Mesenchymal stem cell (in vitro differentiated cells and primary cell): ENCODE data around the gene ADAM8.

Experiments used
- DNase-seq: peaks from one replicate; pipeline ENCODE4 v3.0.0-alpha.2; 2013
- H2AFZ ChIP-seq: one replicate; pipeline ENCODE4 v1.6.1; 2013; ENCODE audit warnings: low read depth, mild to moderate bottlenecking, control low read depth, inconsistent platforms, low read length, moderate library complexity
- H2AK5ac ChIP-seq: 2 replicates; pipeline ENCODE4 v1.6.1; 2013; ENCODE audit warnings: low read length, moderate library complexity, mild to moderate bottlenecking, inconsistent platforms; ENCODE audit not compliant: severe bottlenecking
- H2BK120ac ChIP-seq: one replicate; pipeline ENCODE4 v1.6.1; 2013; ENCODE audit warnings: low read depth, mild to moderate bottlenecking, inconsistent platforms, low read length, moderate library complexity
- H2BK12ac ChIP-seq, 2 experiments: one replicate each; pipeline ENCODE4 v1.6.1; 2013; ENCODE audit warnings: inconsistent platforms in 2 of 2, low read length in 2 of 2, mild to moderate bottlenecking in 2 of 2, moderate library complexity in 2 of 2, control low read depth in 1 of 2
- H2BK15ac ChIP-seq: one replicate; pipeline ENCODE4 v1.6.1; 2013; ENCODE audit warnings: mild to moderate bottlenecking, low read depth, inconsistent platforms; ENCODE audit not compliant: poor library complexity, severe bottlenecking
- H2BK5ac ChIP-seq: 2 replicates; pipeline ENCODE4 v1.6.1; 2013; ENCODE audit warnings: low read depth, mild to moderate bottlenecking, low read length, control low read depth, inconsistent platforms; ENCODE audit not compliant: poor library complexity, severe bottlenecking
- H3K14ac ChIP-seq, 2 experiments: one replicate each; pipeline ENCODE4 v1.6.1; 2013; ENCODE audit warnings: inconsistent platforms in 2 of 2, low read length in 2 of 2, control low read depth in 1 of 2, mild to moderate bottlenecking in 1 of 2, moderate library complexity in 1 of 2
- H3K18ac ChIP-seq, 2 experiments: one replicate each; pipeline ENCODE4 v1.6.1; 2013; ENCODE audit warnings: inconsistent platforms in 2 of 2, low read length in 2 of 2, control low read depth in 1 of 2, low read depth in 1 of 2, mild to moderate bottlenecking in 1 of 2
- H3K23ac ChIP-seq, 2 experiments: one replicate each; pipeline ENCODE4 v1.6.1; 2013; ENCODE audit warnings: inconsistent platforms in 2 of 2, low read length in 2 of 2, mild to moderate bottlenecking in 2 of 2, moderate library complexity in 2 of 2, control low read depth in 1 of 2
- H3K27ac ChIP-seq: 2 replicates; pipeline ENCODE4 v1.5.1; 2013; ENCODE audit warnings: mild to moderate bottlenecking, moderate library complexity, low read length, control low read depth, inconsistent platforms; ENCODE audit not compliant: poor library complexity, severe bottlenecking
- H3K27me3 ChIP-seq, 2 experiments: 2 replicates each; pipeline versions ENCODE4 v1.6.1 to v1.7.0; 2013; ENCODE audit warnings: low read length in 2 of 2, mild to moderate bottlenecking in 2 of 2, moderate library complexity in 2 of 2, control low read depth in 1 of 2, inconsistent platforms in 1 of 2; ENCODE audit not compliant: control insufficient read depth in 1 of 2, insufficient read depth in 1 of 2
- H3K36me3 ChIP-seq, 2 experiments: 2 replicates each; pipeline versions ENCODE4 v1.6.1 to v1.7.0; 2013; ENCODE audit warnings: low read length in 2 of 2, control low read depth in 1 of 2, inconsistent platforms in 1 of 2, low read depth in 1 of 2, mild to moderate bottlenecking in 1 of 2; ENCODE audit not compliant: insufficient read depth in 2 of 2, control insufficient read depth in 1 of 2
- H3K4ac ChIP-seq, 2 experiments: one replicate each; pipeline ENCODE4 v1.6.1; 2013; ENCODE audit warnings: inconsistent platforms in 2 of 2, low read length in 2 of 2, mild to moderate bottlenecking in 2 of 2, moderate library complexity in 2 of 2, control low read depth in 1 of 2, low read depth in 1 of 2
- H3K4me1 ChIP-seq: 2 replicates; pipeline ENCODE4 v1.6.1; 2013; ENCODE audit warnings: low read depth, low read length, control low read depth; ENCODE audit not compliant: control insufficient read depth, insufficient read depth
- H3K4me2 ChIP-seq: 2 replicates; pipeline ENCODE4 v1.6.1; 2013; ENCODE audit warnings: low read length, mild to moderate bottlenecking, inconsistent platforms; ENCODE audit not compliant: poor library complexity, severe bottlenecking
- H3K4me3 ChIP-seq, 2 experiments: 2 replicates each; pipeline versions ENCODE4 v1.5.1 to v1.7.0; 2013; ENCODE audit warnings: low read length in 2 of 2, mild to moderate bottlenecking in 2 of 2, control low read depth in 1 of 2, low read depth in 1 of 2; ENCODE audit not compliant: insufficient read depth in 1 of 2
- H3K79me1 ChIP-seq: replicated peaks from 2 replicates; pipeline ENCODE4 v1.6.1; 2013; ENCODE audit warnings: mild to moderate bottlenecking, control low read depth, low read length, inconsistent platforms; ENCODE audit not compliant: poor library complexity, severe bottlenecking
- H3K9ac ChIP-seq: 2 replicates; pipeline ENCODE4 v1.7.0; 2013; ENCODE audit warnings: mild to moderate bottlenecking, low read length, moderate library complexity
- H3K9me3 ChIP-seq: 2 replicates; pipeline ENCODE4 v1.7.0; 2013; ENCODE audit warnings: mild to moderate bottlenecking, low read length; ENCODE audit not compliant: control insufficient read depth
- H4K8ac ChIP-seq: one replicate; pipeline ENCODE4 v1.6.1; 2013; ENCODE audit warnings: inconsistent platforms, mild to moderate bottlenecking, low read length, moderate library complexity
- H4K91ac ChIP-seq: one replicate; pipeline ENCODE4 v1.6.1; 2013; ENCODE audit warnings: mild to moderate bottlenecking, low read length, inconsistent platforms
- WGBS: methylation state at CpG from one replicate; pipeline ENCODE4 v1.1.7; 2013; ENCODE audit warnings: mixed read lengths; 5-methylcytosine and 5-hydroxymethylcytosine counted together

The ADAM8 gene

GRCh38 chr10:133226251-133226808 is 50.3 kb downstream of the ADAM8 start:
- Histone ChIP-seq H3K27me3 (peaks cover 22 to 50% of the 10 kb centered on the region in 2 experiments), H3K4me2 (no peak overlapping the region), H3K9ac (no peak overlapping the region), H3K4me3 (no peak overlapping the region), H2BK15ac (no peak overlapping the region), H3K36me3 (no peaks in the 10 kb centered on the region), H2BK120ac (no peak overlapping the region), H2BK12ac (no peak overlapping the region), H4K91ac (no peak overlapping the region), H2BK5ac (no peak overlapping the region), H3K27ac (no peak overlapping the region), H4K8ac (no peak overlapping the region), H3K18ac (no peak overlapping the region), H3K9me3 (no peaks in the 10 kb centered on the region), H2AFZ (no peak overlapping the region), H3K4me1 (peaks cover 11% of the 10 kb centered on the region), H3K4ac (no peak overlapping the region), H2AK5ac (no peak overlapping the region), H3K79me1 (no peaks in the 10 kb centered on the region), H3K14ac (no peak overlapping the region), H3K23ac (no peak overlapping the region)
- DNase-seq: no peak
- WGBS: 82% methylated on average over 30 of the region's 30 CpGs

GRCh38 chr10:133225707-133226191 is 50.9 kb downstream of the ADAM8 start:
- no peaks in the 10 kb centered on the region for H3K9me3 ChIP-seq
- peaks cover 26 to 53% of the 10 kb centered on the region in 2 experiments for H3K27me3 ChIP-seq
- no peaks in the 10 kb centered on the region for H3K36me3 ChIP-seq
- peak overlapping the region; percentile 28 for H2BK15ac ChIP-seq
- H2AK5ac ChIP-seq: no peak overlapping the region
- H4K91ac ChIP-seq: no peak overlapping the region
- WGBS: 93% methylated on average over 23 of the region's 23 CpGs
- no peaks in the 10 kb centered on the region for H3K79me1 ChIP-seq
- peak overlapping the region in 1 of 2 experiments; percentile 32 for H3K18ac ChIP-seq
- H3K9ac ChIP-seq: no peak overlapping the region
- H3K23ac ChIP-seq: no peak overlapping the region
- peak overlapping the region; percentile 31 for H2BK5ac ChIP-seq
- H3K4me2 ChIP-seq: no peak overlapping the region
- H3K14ac ChIP-seq: no peak overlapping the region
- H2AFZ ChIP-seq: no peak overlapping the region
- no peak overlapping the region for H3K4me3 ChIP-seq
- H4K8ac ChIP-seq: peak overlapping the region; percentile 60
- peaks cover 10% of the 10 kb centered on the region for H3K4me1 ChIP-seq
- DNase-seq: no peak
- H2BK12ac ChIP-seq: no peak overlapping the region
- no peak overlapping the region for H2BK120ac ChIP-seq
- no peak overlapping the region for H3K27ac ChIP-seq
- H3K4ac ChIP-seq: no peak overlapping the region

- Histone ChIP-seq H3K4me3 (no peak overlapping the region), H3K23ac (no peak overlapping the region), H3K9me3 (no peaks in the 10 kb centered on the region), H3K79me1 (no peaks in the 10 kb centered on the region), H2BK12ac (no peak overlapping the region), H2BK15ac (no peak overlapping the region), H4K8ac (no peak overlapping the region), H3K14ac (no peak overlapping the region), H3K18ac (no peak overlapping the region), H2AK5ac (no peak overlapping the region), H3K9ac (no peak overlapping the region), H3K4ac (no peak overlapping the region), H2AFZ (no peak overlapping the region), H2BK120ac (no peak overlapping the region), H4K91ac (no peak overlapping the region), H3K4me2 (no peak overlapping the region), H3K4me1 (peaks cover 4% of the 10 kb centered on the region), H3K27me3 (peaks cover 26 to 54% of the 10 kb centered on the region in 2 experiments), H3K27ac (no peak overlapping the region), H3K36me3 (no peaks in the 10 kb centered on the region), H2BK5ac (no peak overlapping the region)
- DNase-seq: no peak
- WGBS: 69% methylated on average over 23 of the region's 25 CpGs
Measured at GRCh38 chr10:133224756-133225372, 51.8 kb downstream of the ADAM8 start.

- H3K14ac ChIP-seq: no peak overlapping the region
- no peak overlapping the region for H3K4ac ChIP-seq
- H2BK120ac ChIP-seq: no peak overlapping the region
- no peak overlapping the region for H3K4me2 ChIP-seq
- H3K27ac ChIP-seq: no peak overlapping the region
- peaks cover 4% of the 10 kb centered on the region for H3K4me1 ChIP-seq
- H3K4me3 ChIP-seq: no peak overlapping the region
- H3K18ac ChIP-seq: no peak overlapping the region
- H3K9me3 ChIP-seq: no peaks in the 10 kb centered on the region
- no peak overlapping the region for H3K9ac ChIP-seq
- H4K8ac ChIP-seq: no peak overlapping the region
- no peak overlapping the region for H3K23ac ChIP-seq
- H2BK12ac ChIP-seq: no peak overlapping the region
- WGBS: 54% methylated on average over 9 of the region's 14 CpGs
- H2BK15ac ChIP-seq: no peak overlapping the region
- no peak for DNase-seq
- H2AK5ac ChIP-seq: no peak overlapping the region
- H2AFZ ChIP-seq: no peak overlapping the region
- no peaks in the 10 kb centered on the region for H3K79me1 ChIP-seq
- no peak overlapping the region for H2BK5ac ChIP-seq
- peaks cover 24 to 57% of the 10 kb centered on the region in 2 experiments for H3K27me3 ChIP-seq
- H3K36me3 ChIP-seq: no peaks in the 10 kb centered on the region
- no peak overlapping the region for H4K91ac ChIP-seq
Measured at GRCh38 chr10:133224076-133224475, 52.6 kb downstream of the ADAM8 start.
